ENCODE results near the gene CORT.
"Not testable (repeated sequence)": the region's sequence is repeated elsewhere in the genome, so short reads cannot be mapped to it uniquely, and the experiment has no call there.

Gene CORT

GRCh38 chr1:10440305-10440704 lies 9.5 kb upstream of the CORT start:
- no peak for DNase-seq

DNA sequence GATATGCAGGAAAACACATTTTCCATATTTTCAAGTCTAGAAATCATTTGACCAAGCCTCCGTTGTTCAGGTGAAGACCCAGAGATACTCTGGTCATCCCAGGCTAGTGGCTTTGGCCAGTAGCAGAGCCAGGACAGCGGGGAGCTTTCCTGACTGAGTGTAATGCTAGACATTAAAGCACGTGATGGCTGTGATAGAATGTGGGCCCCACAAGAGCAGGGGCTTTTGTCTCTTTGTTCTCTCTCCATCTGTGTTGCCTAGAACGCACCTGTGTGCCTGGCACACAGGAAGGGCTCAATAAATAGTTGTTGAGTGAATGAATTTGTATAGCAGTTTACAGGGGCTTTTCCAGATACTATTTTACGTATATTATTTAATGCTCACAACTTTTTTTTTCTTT lies 9.0 kb upstream of the CORT start:
- DNase-seq = no peak

GRCh38 chr1:10444248-10444647 lies 5.6 kb upstream of the CORT start:
- no peak for DNase-seq

- no peak for DNase-seq
Observed at GRCh38 chr1:10444795-10445397, 4.9 kb upstream of the CORT start.

DNA sequence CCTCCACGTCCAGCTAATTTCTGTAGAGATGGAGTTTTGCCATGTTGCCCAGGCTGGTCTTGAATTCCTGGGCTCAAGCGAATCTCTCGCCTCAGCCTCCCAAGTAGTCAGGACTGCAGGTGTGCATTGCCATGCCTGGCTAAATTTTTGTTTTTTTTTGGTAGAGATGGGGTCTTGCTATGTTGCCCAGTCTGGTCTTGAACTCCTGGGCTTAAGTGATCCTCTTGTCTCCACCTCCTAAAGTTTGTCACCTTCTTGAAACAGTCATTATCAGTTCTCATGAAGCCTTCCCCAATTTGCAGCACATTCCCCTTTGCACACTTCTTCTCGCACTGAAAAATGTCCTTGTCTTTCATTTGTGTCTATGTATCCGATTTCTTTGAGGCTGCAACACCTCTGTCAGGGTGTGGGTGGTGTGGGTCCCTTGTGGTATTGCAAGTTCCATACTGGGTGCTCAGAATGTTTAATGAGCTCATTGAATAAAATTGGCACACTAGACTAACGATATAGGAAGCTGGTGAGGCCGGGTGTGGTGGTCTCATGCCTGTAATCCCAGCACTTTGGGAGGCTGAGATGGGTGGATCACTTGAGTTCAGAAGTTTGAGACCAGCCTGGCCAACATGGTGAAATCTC lies 2.9 kb upstream of the CORT start:
- no peak for DNase-seq

DNA sequence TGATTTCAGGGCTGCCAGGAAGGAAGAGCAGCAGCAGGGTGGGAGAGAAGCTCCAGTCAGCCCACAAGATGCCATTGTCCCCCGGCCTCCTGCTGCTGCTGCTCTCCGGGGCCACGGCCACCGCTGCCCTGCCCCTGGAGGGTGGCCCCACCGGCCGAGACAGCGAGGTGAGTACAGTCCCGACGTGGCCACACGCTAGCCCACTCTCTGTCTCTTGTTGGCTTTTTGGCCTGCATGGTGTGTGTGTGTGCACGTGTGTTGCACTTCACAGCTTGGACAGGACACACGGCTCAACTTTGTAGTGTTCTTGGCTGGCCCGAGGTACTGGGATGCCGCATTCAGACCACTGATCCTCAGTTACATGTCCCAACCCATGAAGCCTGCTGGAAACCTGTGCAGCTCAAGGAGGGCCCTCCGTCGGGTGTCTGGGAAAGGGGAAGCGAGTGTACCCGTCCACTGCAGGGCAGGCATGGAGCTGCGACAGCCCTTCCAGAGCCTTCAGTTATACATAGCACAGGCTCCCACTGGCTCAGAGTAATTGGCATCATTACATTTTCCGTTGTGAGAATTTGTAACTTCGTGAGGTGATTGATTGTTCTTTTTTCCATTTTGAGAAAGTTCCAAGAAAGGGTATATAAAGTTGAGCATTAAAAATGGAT lies 454 bp downstream of the CORT start:
- DNase-seq = no peak

DNA sequence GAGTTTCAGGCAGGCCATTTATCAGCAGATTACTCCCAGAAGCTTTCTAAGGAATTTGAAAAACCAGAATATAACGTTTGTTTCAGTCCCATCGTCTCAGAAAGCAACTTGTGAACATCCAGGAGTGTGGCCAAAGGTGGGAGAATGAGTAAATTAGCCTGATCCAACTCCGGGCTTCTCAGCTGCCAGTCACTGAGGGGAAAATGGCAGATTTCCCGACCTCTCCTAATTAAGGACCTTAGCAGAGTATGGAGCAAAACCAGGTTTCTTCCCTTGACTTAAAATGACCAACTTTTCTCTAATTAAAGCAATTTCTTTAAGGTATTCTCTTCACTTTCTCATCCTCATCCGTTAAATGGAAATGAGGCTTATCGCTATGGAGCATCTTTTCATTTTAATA lies 1.0 kb downstream of the CORT start:
- no peak for DNase-seq

DNA sequence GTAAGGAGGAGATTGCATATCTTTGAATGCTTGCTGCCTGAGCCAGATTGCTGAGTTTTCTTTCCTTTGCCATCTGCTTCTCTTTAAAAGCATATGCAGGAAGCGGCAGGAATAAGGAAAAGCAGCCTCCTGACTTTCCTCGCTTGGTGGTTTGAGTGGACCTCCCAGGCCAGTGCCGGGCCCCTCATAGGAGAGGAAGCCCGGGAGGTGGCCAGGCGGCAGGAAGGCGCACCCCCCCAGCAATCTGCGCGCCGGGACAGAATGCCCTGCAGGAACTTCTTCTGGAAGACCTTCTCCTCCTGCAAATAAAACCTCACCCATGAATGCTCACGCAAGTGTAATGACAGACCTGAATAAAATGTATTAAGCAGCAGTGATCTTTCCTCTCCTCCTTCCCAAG lies 1.5 kb downstream of the CORT start:
- DNase-seq = no peak

DNA sequence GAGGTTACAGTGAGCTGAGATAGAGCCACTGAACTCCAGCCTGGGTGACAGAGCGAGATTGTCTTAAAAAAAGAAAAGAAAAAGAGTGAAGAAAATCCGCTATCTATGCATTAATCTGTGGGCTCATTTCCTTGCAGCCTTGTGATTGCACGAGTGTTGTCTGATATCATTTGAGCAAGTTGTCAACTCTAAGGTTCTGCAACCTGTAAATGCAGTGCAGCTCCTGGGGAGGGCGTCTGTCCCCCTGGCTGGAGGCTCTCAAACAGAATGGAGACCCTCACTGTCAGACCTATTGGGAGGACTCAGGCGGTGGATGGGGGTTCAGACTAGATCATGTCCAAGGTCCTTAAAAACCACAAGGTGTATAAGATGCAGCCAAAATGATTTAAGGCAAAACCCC lies 6.2 kb downstream of the CORT start:
- peak; percentile 58 for DNase-seq

DNA sequence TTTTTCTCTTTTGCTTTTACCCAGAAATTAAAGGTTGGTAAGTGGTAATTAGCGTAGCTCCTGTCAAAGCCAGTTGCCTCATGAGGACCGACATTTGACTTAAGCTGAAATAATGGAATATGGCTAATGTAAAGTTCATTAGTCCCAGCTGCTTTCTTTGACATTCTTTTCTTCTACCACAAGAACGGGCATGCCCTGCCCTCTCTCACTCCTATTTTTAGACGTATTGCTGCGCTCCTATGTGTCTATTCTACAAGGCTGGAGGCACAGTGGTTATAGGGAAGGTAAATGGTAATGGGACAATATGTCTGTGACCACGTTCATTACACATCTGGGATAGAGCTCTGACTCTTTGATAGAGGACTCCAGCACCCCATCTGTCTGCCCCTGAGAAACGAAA lies 6.8 kb downstream of the CORT start:
- no peak for DNase-seq

- not testable (repeated sequence) for DNase-seq
Observed at GRCh38 chr1:10457462-10457861, 7.6 kb downstream of the CORT start.

- DNase-seq = no peak
Observed at GRCh38 chr1:10457875-10458274, 8.0 kb downstream of the CORT start.

GRCh38 chr1:10459184-10459583 lies 9.4 kb downstream of the CORT start:
- peak; percentile 83 for DNase-seq

- DNase-seq = no peak
Observed at GRCh38 chr1:10467078-10467477, 17.2 kb downstream of the CORT start.

DNA sequence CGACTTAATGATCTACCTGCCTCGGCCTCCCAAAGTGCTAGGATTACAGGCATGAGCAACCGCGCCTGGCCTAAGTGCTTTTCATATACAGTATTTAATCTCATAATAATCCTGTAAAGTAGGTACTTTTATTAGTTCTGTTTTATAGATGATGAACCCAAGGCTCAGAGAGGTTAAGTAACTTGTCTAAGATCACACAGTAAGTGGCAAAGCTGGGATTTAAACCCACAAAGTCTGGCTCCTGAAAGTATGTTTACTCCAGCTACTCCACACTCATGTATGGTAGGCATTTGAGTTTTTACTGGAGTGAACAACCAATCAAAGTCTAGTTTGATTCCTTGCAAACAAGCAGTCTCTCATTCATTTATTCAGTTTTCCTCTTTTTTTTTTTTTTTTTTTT lies 20.2 kb downstream of the CORT start:
- DNase-seq = no peak

- DNase-seq = no peak
Observed at GRCh38 chr1:10471411-10472219, 21.8 kb downstream of the CORT start.

GRCh38 chr1:10472220-10473144 lies 22.7 kb downstream of the CORT start, which contains the start of gene DFFA:
Gene DFFA (minus strand): TSS chr1:10472529. CDS start chr1:10472458, 71 bp downstream.
- peak; percentile 99 for DNase-seq

GRCh38 chr1:10473145-10473765 lies 23.4 kb downstream of the CORT start:
- no peak for DNase-seq

GRCh38 chr1:10474309-10474612 lies 24.4 kb downstream of the CORT start:
- not testable (repeated sequence) for DNase-seq

GRCh38 chr1:10474613-10475507 lies 25.0 kb downstream of the CORT start, which contains the start of gene PEX14:
Gene PEX14 (plus strand): TSS chr1:10474950. CDS start chr1:10474967, 17 bp downstream.
- peak; percentile 97 for DNase-seq

DNA sequence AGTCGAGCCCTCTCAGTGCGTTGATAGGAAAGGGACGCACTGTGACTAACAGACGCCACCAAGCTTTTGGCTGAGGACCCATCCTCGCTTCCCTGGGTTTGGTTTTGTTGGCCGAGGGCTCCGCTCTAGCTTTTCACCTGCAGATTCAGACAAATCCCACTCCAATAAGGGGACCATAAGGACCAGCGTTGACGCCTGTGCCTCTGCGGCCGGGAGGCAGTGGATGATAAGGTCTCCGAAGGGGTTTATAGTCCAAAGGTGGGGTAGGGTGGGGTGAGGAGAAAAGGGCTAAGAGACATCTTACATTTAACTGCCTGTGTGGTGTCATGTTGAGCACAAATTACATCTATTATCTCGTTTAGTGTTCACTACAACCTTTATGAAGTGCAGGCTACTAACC lies 25.7 kb downstream of the CORT start:
- peak; percentile 23 for DNase-seq

All from hematopoietic multipotent progenitor cell treated with erythropoietin and hydrocortisone succinate and interleukin-3 and kit ligand, for 4 days (in vitro differentiated cells).